ENCODE measurements around the gene CCDC51.

CCDC51 gene

DNA sequence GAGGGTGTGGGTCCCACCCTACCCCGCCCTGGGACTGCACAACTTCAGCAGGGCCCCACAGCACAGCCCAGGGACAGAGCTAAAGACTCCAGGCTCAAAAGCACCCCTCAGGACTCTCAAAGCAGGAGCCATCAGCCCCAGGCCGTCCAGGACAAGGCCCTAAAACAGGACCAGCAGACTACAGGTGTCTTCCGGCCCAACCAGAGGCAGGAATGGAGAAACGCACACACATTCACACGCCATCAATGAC, 32.7 kb upstream of the CCDC51 start:
- DNase-seq, result no peak
- Histone ChIP-seq H3K4me3 (ENCODE audit: low read depth, low read length) (peak overlapping the region; percentile 68), H3K9me3 (no peaks in the 10 kb centered on the region), H3K4me1 (no peaks in the 10 kb centered on the region; the same call in none of the 2 replicates), H3K36me3 (peaks cover 5% of the 10 kb centered on the region; the same call in 1 of the 2 replicates), H3K27me3 (no peaks in the 10 kb centered on the region)
- TF ChIP-seq, protein P1, sequence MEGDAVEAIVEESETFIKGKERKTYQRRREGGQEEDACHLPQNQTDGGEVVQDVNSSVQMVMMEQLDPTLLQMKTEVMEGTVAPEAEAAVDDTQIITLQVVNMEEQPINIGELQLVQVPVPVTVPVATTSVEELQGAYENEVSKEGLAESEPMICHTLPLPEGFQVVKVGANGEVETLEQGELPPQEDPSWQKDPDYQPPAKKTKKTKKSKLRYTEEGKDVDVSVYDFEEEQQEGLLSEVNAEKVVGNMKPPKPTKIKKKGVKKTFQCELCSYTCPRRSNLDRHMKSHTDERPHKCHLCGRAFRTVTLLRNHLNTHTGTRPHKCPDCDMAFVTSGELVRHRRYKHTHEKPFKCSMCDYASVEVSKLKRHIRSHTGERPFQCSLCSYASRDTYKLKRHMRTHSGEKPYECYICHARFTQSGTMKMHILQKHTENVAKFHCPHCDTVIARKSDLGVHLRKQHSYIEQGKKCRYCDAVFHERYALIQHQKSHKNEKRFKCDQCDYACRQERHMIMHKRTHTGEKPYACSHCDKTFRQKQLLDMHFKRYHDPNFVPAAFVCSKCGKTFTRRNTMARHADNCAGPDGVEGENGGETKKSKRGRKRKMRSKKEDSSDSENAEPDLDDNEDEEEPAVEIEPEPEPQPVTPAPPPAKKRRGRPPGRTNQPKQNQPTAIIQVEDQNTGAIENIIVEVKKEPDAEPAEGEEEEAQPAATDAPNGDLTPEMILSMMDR (IDR thresholded peaks at IDR 0.05; ENCODE audit: low read depth, low read length), result no peak

DNA sequence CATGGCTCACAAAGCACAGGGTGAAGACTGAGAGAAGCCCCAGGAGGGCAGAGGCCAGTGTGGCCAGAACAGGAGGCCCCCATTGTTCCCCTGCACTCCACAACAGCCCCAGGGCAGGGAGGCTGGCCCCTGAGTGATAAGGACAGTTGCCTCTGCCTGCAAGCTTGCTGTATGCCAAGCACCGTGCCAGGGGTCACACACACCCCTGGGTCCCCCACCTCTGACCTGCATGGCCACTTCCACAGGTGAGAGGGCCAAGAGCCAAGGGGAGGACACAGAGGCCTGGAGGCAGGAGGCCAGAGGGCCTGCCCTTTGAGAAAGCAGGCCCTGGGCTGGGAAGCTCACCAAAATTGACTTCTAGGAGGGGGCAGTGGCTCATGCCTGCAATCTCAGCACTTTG, 30.4 kb upstream of the CCDC51 start:
- TF ChIP-seq, protein P1 (IDR thresholded peaks at IDR 0.05; ENCODE audit: low read depth, low read length), result no peak
- Histone ChIP-seq H3K4me3 (ENCODE audit: low read depth, low read length) (no peak overlapping the region), H3K36me3 (peaks cover 8% of the 10 kb centered on the region; the same call in 1 of the 2 replicates), H3K9me3 (no peaks in the 10 kb centered on the region), H3K4me1 (peaks cover under 1% of the 10 kb centered on the region), H3K27me3 (no peaks in the 10 kb centered on the region)
- no peak for DNase-seq

DNA sequence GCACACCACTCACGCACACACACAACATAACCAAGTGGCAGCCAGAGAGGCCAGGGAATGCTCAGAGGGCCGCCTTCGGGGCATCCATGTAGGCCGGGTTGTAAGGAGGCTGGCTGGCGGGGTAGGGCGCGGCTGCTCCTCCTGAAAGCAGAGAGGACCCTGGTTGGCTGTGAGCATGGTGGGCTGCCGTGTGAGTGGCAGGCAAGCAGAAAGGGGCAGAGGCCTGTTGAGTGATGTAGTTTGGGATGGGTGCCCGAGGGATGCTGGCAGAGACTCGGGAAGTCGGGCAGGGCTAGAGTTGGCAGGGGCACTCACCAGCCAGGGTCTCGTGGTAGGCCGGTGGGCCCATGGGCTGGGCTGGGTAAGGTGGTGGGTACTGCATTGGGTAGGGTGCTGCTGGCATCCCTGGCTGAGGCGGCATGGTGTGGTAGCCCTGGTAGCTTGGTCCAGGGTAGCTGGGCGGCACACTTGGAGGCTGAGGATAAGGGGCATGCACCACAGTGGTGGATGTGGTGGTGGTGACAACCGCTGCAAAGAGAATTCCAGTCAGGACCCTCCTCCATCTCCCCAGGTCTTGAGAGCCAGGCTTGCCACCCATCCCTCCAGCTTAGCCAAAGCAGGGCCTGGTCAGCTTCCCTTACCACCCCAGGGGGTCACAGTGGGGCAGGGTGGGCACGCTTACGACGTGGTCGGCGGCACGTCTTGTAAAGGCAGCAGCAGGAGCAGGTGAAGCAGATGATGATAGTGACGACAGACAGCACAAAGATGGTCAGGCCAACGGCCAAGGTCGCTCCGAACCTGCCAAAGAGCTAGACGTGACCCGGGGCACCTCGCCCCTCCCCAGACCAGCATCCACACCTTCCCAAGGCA, 29.4 kb upstream of the CCDC51 start:
- TF ChIP-seq, protein P1 (IDR thresholded peaks at IDR 0.05; ENCODE audit: low read depth, low read length), result no peak
- H3K4me1 ChIP-seq, result peaks cover 3% of the 10 kb centered on the region
- H3K9me3 ChIP-seq, result no peaks in the 10 kb centered on the region

DNA sequence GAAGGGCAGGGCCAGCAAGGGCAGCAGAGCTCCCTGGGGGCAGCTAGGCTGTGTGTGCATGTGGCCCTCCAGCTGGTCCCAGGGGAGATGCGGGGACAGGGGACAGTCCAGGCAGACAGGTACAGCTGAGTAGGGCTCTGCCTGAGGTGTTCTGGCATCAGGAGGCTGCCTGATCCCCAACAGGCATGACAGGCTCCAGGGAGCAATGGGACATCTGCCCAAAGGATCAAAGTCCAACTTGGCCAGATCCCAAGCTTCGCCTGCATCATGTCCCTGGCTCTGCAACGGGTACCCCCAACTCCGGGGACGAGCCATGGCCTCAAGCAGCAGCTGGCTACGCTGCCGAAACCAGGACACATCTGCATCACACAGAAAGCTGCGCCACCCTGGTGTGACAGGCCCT, 28.4 kb upstream of the CCDC51 start:
- no peak overlapping the region; the same call in 1 of the 2 replicates for H3K4me3 ChIP-seq (ENCODE audit: low read depth, low read length)
- peaks cover 3% of the 10 kb centered on the region for H3K4me1 ChIP-seq
- TF ChIP-seq, protein P1 (IDR thresholded peaks at IDR 0.05; ENCODE audit: low read depth, low read length), result no peak
- H3K9me3 ChIP-seq, result no peaks in the 10 kb centered on the region
- peaks cover 8% of the 10 kb centered on the region; the same call in 1 of the 2 replicates for H3K36me3 ChIP-seq
- H3K27me3 ChIP-seq, result no peaks in the 10 kb centered on the region
- peak; percentile 39 for DNase-seq

More for the DNA sequence above, 29.4 kb upstream of the CCDC51 start:
- no peak for DNase-seq
- H3K36me3 ChIP-seq, result peaks cover 8% of the 10 kb centered on the region; the same call in 1 of the 2 replicates
- H3K27me3 ChIP-seq, result no peaks in the 10 kb centered on the region
- no peak overlapping the region for H3K4me3 ChIP-seq (ENCODE audit: low read depth, low read length)

DNA sequence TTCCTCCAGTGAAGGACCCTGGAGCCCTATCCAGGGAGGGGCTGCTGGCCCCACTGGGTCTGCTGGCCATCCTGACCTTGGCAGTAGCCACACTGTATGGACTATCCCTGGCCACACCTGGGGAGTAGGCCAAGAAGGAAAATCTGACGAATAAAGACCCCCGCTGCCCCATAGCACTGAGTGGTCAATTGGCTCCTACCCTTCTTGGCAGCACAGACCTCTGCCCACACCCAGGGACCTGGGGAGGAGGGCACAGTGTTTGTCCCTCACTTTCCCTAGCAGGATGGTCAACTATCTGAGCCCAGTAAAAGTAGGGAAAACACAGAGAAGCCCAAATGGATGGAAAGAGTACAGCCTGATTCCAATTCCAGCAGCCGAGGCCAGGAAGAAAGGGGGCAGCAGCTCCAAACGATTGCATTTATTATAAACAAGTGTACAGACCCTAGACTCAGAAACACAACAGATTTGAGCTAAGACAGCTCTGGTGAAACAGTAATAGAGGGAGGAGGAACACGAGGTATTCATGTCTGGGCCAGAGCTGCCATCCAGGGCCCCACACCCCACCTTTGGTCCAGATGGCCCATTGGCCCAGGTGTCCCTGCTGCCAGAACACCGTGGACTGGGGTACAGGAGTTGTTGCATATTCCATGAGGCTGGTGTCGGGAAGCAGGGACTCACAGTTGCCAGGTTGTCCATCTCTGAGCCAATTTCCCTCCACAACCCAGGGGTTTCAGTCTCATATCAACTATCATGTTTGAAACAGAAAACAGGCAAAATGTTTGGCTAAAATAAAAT, 27.8 kb upstream of the CCDC51 start:
- Histone ChIP-seq H3K36me3 (peaks cover 8% of the 10 kb centered on the region; the same call in 1 of the 2 replicates), H3K27me3 (no peaks in the 10 kb centered on the region), H3K4me1 (peaks cover 3% of the 10 kb centered on the region), H3K9me3 (no peaks in the 10 kb centered on the region), H3K4me3 (ENCODE audit: low read depth, low read length) (peak overlapping the region; percentile 65)
- DNase-seq, result no peak
- TF ChIP-seq, protein P1 (IDR thresholded peaks at IDR 0.05; ENCODE audit: low read depth, low read length), result no peak

Measured in BE2C (cell line).